ENCODE results near the gene GPR153.
"Not testable (repeated sequence)": the region's sequence is repeated elsewhere in the genome, so short reads cannot be mapped to it uniquely, and the experiment has no call there.

The GPR153 gene

GRCh38 chr1:6222636-6223035, 38.3 kb downstream of the GPR153 start:
- DNase-seq: no peak

GRCh38 chr1:6221210-6221784, 39.6 kb downstream of the GPR153 start:
- DNase-seq: no peak

- no peak for DNase-seq
Measured at GRCh38 chr1:6220236-6220635, 40.7 kb downstream of the GPR153 start.

DNA sequence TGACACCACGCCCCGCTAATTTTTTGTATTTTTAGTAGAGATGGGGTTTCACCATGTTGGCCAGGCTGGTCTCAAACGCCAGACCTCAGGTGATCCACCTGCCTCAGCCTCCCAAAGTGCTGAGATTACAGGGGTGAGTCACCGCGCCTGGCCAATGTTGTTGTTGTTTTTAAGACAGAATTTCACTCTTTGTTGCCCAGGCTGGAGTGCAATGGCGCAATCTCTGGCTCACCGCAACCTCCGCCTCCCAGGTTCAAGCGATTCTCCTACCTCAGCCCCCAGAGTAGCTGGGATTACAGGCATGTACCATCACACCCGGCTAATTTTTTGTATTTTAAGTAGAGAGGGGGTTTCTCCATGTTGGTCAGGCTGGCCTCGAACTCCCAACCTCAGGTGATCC, 41.3 kb downstream of the GPR153 start:
- DNase-seq: not testable (repeated sequence)

DNA sequence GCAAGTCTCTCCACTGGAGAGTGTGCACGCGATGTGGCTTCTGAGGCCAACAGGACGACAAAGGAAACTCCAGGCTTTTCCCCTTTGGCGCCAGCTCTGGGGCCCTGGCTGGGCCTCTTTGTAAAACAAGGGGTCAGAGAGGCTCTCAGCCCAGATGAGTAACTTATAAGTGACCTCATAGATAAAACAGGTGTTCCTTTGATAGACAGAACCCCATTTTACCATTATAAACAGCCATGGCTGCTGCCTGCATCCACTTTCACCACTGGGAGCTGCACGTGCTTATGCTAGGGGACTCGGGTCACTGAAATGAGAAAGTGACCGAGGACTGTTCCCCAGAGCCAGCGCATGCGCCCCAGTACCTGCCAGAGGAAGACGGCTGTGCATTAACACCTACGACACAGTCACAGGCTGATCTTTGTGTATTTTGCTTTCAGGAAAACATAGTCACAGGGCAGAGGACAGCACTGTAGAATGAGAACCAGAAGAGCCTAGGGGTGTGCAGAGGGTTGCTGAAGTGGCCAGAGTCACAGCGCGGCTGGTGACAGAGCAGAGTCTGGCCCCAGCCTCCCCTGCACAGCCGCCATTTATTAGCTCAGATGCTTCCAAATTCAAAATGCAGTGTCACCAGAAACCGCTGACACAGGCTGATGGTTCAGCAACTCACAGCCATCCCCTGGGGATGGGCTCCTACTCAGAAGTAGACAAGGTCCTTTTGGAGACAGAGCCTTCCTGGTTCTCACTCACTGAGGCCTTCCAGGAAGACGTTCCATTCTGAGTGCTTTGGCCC, 42.3 kb downstream of the GPR153 start:
- no peak for DNase-seq

GRCh38 chr1:6212193-6212959, 48.5 kb downstream of the GPR153 start:
- DNase-seq: no peak

DNA sequence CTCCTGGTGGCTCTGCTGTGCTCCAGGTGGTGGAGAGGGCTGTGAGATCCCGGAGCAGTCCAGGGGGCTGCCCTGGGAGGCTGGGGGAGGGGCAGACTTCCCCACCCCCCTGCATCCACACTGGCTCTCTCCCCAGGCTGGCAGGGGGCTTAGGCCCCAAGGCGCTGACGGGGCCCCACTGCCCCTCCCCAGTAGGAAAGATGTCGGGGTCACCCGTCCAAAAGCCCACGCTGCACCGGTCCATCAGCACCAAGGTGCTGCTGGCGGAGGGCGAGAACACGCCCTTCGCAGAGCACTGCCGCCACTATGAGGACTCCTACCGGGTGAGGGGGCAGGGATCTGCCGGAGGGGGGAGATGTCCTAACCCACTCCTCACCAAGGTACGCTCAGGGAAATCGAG, 49.2 kb downstream of the GPR153 start:
- no peak for DNase-seq

DNA sequence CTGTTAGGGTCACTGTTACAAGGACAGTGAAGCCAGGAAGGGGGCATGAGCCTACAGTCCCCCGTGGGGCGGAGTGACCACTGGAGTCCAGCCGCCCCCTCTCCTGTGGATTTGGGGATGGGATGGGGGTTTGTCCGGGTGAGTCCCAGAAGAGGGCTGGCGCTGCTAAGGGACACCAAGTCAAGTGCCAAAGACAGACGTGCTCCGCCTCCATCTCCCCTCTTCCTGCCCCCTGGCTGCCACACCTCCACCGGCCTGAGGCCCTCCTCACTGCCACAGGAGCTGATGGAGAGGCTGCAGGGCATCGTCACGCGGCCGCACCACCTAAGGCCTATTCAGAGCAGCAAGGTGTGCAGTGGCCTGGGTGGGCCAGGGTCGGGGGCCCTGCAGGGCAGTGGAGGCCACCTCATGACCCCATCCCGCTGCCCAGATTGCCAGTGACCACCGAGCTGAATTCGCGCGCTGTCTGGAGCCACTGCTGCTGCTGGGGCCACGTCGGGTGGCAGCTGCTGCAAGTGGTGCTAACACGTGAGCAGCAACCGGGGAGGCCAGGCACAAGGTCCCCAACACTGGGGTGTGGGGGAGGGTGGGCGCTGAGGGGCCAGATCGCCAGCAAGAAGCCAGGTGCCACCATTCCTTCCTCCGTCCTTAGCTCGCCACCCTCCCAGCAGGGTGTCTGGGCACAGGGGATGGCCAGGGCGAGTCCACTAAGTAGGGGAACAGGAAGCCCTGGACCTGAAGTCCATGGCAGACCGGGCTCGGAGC, 50.1 kb downstream of the GPR153 start:
- DNase-seq: no peak

- DNase-seq: peak; percentile 13
Measured at GRCh38 chr1:6209661-6210580, 51.0 kb downstream of the GPR153 start.

DNA sequence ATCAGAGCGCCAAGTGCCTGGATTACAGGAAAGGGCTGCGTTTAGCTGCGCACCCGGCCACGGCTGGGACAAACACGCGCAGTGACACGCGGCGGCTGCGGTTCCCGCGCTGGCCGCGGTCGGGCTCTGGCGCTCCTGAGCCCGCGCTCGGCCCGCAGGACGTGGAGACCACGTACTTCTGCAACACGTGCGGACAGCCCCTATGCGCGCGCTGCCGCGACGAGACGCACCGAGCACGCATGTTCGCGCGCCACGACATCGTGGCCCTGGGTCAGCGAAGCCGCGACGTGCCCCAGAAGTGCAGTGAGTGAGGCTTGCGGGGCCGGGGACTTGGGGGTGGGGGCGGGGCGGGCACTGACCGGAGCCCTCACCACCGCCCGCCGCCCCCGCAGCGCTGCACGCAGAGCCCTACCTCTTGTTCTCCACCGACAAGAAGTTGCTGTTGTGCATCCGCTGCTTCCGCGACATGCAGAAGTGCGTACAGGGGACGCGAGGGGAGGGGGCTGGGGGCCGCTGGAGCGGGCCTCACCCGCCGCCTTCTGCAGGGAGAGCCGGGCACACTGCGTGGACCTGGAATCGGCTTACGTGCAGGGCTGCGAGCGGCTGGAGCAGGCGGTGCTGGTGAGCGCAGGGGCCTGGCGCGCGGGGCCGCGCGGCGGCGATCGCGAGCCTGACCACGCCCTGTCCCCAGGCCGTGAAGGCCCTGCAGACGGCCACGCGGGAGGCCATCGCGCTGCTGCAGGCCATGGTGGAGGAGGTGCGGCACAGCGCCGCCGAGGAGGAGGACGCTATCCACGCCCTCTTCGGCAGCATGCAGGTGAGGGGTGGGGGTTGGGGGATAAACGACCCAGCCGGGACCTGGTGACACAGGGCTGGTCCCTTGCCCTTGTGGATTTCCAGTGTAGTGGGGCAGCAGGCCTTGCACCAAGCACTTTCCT, 51.9 kb downstream of the GPR153 start:
- peak; percentile 28 for DNase-seq

DNA sequence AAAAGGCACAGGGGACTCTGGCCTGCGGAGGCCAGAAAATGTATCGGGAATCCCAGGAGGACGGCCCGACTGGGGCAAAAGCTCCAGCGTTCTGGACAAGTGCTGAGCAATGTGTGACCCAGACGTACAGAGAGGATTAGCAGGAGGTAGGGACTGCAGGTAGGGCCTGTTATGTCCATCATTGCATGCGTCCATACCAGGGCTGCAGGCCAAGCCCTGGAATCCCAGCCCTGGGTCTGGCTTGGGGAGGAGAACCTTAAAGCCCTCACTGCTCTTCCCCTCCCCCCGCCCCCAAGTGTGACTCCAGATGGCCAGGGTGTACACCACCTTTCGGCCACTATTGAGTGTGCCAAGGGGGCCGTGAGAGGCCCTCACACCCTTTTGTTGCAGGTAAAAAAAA, 53.0 kb downstream of the GPR153 start:
- no peak for DNase-seq

DNA sequence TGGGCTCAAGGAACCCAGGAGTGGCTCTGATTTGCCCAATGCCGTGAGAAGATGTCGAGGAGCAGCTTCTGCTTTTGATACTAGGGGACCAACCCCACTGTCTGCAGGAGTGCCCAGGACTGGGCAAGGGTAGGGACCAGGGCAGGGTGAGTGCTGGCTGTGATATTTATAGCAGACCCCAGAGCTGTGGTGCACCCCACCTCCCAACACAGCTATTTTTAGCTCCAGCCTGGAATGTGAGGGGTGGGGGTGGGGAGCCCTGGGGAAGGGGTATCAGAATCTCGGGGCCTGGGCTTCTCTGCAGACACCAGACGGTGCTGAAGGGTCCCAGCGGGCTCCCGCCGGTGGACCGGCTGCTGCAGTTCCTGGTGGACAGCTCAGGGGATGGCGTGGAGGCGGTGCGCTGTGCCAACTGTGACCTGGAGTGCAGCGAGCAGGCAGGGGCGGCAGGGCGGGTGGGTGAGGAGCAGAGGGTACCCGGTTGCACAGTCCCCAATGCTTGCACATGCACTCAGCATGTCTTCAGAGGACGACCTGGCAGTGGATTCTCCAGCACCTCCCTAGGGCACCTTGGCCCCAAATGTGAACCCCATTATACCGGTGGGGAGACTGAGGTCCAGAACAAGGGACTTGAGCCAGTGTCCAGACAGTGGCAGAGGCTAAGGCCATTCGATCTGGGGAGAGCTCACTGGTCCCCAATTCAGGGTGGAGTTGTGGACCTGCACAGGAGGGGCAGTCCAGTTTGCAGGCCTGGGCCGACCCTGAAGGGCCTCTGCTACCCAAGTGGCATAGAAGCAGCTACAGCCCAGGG, 53.6 kb downstream of the GPR153 start:
- no peak for DNase-seq

DNA sequence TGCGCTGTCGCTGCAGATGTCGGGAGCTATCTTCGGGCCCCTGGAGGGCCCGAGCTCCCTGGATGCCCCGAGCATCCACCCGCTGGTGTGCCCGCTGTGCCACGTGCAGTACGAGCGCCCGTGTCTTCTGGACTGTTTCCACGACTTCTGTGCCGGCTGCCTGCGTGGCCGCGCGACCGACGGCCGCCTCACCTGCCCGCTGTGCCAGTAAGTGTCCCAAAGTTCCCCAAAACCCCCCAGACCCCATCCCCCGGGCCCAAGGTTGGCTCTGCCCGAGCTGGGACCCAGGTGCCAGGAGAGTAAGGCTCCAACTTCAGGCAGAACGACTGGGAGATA, 54.4 kb downstream of the GPR153 start:
- DNase-seq: no peak

GRCh38 chr1:6205849-6206519, 54.9 kb downstream of the GPR153 start, which contains the start of gene RNF207:
RNF207 (plus strand) TSS chr1:6206119; CDS start chr1:6206536, 417 bp downstream.
- peak; percentile 72 for DNase-seq

GRCh38 chr1:6202256-6202655, 58.6 kb downstream of the GPR153 start:
- DNase-seq: no peak

GRCh38 chr1:6200188-6200809, 60.6 kb downstream of the GPR153 start:
- DNase-seq: no peak

- DNase-seq: peak; percentile 98
Measured at GRCh38 chr1:6199298-6200187, 61.4 kb downstream of the GPR153 start, which contains the start of gene RPL22. RPL22 (minus strand) TSS chr1:6199595; CDS start chr1:6199573, 22 bp downstream.
